ENCODE measurements around the gene NPAS3.
A peak's percentile ranks its signal among the peaks of the same experiment; 100 is the strongest.

GRCh38 chr14:33792720-33793368 is 854.2 kb downstream of the NPAS3 start:
- TF ChIP-seq CTCF (IDR thresholded peaks at IDR 0.05; ENCODE audit: low read length), result peak; percentile 73
- TF ChIP-seq EZH2 (optimal IDR thresholded peaks at IDR 0.05; ENCODE audit: low read depth, low read length), result no peak
